Stimulated activated CD8-positive, alpha-beta memory T cell treated with anti-CD3 and anti-CD28 coated beads, Interleukin-2, amount 100 ng/mL, for 48 hours (primary cell): Measurements from ENCODE around the gene ZFAND4.
"Not testable (repeated sequence)": the region's sequence is repeated elsewhere in the genome, so short reads cannot be mapped to it uniquely, and the experiment has no call there.

Experiments
- DNase-seq, 2 donors: peaks; one replicate each; pipeline ENCODE4 v3.0.0-alpha.2; 2020; ENCODE audit warnings: low read depth in 2 of 2

Gene ZFAND4

DNA sequence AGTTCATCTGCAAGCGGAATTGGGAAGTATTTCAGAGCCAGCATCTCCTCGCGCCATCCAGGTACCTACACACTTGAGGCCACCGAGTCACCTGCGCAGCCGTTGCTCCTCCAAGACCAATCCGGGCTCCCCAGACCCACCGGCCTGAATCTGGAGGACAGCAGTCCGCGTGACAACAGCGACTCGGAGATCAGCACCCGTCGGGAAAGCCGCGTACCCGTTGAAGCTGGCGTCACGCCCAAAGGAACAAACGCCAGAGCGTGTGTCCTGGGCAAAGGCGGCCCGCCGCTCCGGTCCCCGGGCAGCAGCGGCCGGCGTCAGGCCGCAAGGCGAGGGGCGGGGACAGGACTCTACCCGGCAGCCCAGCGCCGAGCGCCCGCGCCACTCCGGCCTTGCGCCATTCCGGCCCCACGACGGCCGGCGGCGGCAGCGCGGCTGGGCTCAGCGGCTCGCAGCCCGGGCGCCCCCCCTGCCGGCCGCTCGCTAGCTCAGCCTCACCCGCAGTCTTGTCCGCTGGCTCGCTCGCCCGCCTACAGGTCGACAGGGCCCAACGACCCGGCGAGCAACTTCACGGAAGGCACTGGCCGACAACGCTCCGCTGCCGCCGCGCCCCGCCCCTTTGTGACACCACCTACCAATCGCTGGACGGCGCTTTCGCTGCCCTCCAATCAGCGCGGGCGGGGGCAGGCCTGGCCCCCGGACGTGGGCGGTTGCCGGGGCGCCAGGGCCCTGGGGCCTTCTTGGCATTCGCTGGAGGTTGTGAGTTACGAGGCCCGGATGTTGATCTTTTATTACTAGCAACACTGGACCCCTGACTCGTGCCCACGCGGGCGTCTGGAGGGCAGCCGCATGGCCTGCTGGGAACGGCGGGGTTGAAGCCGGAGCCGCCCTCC is at the start of gene ZFAND4:
TSS of gene ZFAND4 (minus strand) at position 592 of the 893 bp plus-strand sequence. CDS start 9,047 bp downstream, outside the sequence.
- peak; percentile 93 to 95 for DNase-seq

DNA sequence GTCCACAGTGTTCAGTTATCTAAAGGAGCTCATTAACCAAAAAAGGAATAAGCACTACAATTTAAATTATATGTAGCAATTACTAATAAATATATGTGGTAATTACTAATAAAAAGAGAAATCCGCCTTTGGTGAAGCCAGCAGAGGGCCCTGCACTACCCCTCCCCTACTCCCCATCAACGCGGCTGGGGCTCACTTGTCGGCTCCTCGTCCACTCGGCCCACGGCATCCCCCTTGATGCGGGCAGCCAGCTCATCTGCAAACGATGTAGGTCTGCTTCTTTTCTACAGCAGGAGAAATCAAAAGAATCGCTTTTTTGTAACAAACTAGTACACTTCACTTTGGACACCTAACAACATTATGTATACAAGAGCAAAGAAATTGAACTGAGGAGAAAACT is 48.9 kb upstream of the ZFAND4 start:
- not testable (repeated sequence) for DNase-seq

DNA sequence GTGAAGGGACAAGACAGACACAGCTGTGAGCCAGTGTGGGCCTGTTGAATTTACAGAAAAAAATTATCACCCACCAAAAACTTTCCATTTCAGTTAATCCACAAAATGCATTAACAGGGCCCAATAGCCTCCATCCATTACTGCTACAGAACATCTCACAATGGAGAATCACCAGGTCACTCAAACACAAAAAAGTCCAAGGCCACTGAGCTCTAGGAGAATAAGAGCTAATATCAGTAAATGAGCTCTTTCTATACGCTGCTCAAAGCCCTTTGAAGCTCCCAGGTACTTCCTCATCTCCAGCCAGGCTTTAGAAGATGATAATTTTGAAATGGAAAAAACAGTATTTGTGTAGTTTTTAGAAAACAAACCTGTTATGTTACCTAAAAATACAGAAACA is 45.1 kb upstream of the ZFAND4 start:
- DNase-seq, result not testable (repeated sequence)

DNA sequence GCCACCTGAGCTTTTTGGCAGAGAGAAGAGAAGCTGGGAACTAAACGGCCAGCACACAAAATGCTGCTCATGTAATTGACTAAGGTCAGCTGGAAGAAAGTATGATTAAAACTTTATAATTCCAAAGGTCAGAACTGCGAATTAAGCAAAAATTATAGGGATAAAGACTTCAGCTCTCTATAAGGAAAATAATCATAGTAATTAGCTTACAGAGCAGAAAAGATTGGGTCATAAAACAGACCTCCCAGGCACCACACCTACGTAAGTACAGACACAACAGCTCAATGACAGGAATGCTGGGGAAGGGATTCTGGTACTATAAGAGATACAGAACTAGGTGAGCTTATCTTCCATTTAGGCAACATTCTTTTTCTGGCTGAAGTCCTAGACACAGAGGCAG is 44.5 kb upstream of the ZFAND4 start:
- DNase-seq, result not testable (repeated sequence)

DNA sequence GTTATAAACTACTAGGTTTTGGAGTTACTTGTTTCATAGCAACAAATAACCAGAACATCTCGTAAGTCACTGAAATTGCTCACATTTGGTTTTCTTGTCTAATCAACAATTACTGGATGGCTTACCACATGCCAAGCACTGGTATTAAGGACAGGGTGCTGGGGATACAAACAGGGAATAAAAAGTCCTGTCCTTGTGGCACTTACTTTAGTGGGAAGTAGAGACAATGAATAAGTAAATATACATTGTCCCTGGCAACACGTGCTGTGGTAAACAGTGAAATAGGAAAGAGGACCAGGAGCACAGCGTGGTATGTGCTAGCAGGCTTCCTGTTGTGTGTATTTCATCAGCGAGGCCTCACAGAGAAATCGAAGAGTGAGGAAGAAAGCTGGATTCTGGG is 38.7 kb upstream of the ZFAND4 start:
- not testable (repeated sequence) for DNase-seq

DNA sequence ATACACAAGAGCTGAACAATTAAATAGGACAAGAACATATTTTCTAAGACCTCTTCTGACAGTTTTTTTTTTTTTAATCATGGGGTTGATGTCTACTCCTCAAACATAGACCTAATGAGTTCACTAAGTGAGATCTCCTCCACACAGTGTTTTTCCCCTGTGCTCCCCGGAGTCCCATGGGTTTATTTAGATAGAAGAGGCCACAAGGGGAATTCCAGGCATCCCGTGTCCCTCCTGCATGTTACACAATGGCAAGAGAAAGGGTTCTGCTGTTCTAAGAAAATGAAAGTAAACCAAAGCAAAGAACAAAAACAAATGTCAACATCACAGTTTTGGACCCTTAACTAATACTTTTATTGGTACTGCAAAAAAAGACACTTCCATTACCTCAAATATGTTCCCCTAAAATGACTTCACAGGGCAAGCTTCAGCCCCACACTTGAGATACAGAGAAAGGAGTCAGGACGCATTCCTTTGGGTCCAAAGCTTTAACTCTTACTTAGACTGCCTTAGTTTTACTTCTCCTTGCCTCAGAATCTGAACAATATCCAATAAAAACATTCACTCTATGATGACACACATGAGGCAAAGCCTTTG is 37.7 kb upstream of the ZFAND4 start:
- DNase-seq, result not testable (repeated sequence)

DNA sequence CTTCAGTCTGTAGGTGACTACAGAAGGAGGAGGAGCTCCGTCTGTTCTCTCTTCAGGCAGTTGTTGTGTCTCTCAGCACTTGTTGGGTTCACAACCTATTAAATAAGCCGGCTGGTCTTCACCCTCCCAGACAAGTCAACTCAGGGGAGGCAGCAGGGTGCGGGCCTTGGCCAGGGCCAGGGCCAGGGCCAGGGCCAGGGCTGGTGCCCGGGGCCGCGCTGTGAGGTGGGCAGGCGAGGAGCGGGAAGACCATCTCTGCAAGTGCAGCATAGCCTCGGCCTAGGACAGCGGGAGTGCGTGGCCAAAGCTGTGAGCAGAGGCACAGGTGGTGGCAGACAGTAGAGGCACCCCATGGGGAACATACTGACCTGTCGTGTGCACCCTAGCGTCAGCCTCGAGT is 5.9 kb upstream of the ZFAND4 start:
- not testable (repeated sequence) for DNase-seq

DNA sequence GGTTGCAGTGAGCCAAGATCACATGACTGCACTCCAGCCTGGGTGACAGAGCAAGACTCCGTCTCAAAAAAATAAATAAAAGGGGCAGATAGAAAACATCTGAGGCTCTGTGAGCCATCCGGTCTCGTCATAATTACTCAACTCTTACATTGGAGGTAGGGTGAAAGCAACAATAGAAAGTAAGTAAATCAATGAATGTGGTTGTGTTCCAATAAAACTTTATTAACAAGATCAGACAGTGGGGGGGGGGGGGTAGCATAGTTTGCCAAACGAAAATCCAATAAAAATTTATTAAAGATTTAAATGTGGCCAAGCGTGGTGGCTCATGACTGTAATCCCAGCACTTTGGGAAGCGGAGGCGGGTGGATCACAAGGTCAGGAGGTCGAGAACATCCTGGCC is 2.8 kb upstream of the ZFAND4 start:
- DNase-seq, result no peak

DNA sequence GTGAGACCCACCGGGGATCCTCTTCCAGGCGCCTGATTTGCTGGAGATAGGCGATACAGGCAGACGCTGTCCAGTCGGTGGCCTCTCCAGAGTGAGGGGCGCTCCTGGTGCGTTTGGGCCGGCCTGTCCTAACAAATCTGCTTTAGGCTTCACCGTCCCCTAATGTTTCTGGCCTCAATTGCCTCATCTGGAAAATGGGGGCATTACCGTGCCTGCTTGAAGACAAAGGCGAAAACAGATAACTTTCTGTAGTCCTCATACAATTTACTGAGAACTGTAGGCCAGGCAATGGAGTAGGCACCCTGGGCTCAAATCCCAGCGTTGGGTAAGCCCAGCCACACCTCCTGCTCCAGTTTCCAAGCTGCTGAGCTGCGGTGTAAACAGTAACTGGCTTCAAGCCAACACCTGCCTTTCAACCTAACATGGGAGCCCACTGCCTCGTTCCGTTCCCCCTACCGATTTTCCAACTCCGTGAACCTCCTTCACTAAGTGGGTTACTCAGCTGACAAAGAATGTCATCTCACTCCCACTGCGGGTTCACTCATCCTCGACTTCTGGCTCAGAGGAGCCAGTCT is 589 bp upstream of the ZFAND4 start:
- no peak for DNase-seq

DNA sequence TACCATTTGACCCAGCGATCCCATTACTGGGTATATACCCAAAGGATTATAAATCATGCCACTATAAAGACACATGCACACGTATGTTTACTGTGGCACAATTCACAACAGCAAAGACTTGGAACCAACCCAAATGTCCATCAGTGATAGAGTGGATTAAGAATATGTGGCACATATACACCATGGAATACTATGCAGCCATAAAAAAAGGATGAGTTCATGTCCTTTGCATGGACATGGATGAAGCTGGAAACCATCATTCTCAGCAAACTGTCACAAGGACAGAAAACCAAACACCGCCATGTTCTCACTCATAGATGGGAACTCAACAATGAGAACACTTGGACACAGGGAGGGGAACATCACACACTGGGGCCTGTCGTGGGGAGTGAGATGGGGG is 1.3 kb downstream of the ZFAND4 start:
- DNase-seq, result not testable (repeated sequence)

DNA sequence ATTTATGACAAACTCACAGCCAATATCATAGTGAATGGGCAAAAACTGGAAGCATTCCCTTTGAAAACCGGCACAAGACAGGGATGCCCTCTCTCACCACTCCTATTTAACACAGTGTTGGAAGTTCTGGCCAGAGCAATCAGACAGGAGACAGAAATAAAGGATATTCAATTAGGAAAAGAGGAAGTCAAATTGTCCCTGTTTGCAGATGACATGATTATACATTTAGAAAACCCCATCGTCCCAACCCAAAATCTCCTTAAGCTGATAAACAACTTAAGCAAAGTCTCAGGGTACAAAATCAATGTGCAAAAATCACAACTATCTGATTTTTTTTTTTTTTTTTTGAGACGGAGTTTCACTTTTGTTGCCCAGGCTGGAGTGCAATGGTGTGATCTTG is 2.7 kb downstream of the ZFAND4 start:
- not testable (repeated sequence) for DNase-seq

DNA sequence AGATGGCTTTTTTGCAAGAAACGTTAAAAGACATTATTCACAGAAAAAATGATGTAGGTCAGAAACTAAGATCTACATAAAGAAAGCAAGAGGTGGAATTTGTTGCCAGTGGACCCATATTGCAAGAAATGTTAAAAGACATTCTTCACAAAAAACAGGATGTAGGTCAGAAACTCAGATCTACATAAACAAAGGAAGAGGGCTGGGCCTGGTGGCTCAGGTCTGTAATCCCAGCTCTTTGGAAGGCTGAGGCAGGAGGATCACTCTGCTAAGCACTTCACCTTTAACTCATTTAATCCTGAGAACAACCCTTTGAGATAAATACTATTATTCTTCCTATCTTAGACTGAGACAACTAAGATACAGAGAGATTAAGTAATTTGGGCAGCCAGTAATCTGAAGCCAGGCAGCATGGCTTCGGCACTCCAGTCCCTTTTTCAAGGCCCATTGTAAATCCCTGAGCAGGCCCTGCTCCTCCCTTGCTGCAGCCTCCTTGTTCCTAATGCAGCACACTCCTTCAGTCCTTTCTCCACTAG is 11.6 kb downstream of the ZFAND4 start:
- DNase-seq, result no peak

DNA sequence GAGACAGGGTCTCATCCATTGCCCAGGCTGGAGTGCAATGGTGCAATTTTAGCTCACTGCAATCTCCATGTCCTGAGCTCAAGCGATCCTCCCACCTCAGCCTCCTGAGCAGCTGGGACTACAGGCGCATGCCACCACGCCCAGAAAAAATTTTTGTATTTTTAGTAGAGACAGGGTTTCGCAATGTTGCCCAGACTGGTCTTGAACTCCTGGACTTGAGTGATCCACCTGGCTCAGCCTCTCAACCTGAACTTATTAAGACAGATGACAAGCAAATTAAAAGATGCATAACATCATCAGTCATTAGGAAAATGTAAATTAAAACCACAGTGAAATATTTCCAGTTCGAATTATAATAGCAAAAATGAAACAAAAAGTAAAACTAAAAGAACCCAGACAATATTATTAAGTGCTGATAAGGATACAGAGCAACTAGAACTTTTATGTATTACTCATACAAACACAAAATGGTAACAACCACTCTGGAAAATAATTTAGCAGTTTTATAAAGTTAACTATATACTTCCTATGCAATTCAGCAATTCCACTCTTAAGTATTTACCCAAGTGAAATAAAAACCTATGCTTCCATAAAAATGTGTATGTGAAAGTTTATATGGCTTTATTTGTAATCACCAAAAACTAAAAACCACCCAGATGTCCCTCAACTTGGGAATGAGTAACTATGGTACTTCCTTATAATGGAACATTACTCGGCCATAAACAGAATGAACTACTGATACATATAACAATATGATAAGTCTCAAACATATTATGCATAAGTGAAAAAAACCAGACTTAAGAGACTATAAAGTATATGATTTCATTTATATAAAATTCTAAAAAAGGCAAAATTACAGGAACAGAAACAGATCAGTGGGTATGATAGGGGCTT is 15.3 kb downstream of the ZFAND4 start:
- no peak for DNase-seq

DNA sequence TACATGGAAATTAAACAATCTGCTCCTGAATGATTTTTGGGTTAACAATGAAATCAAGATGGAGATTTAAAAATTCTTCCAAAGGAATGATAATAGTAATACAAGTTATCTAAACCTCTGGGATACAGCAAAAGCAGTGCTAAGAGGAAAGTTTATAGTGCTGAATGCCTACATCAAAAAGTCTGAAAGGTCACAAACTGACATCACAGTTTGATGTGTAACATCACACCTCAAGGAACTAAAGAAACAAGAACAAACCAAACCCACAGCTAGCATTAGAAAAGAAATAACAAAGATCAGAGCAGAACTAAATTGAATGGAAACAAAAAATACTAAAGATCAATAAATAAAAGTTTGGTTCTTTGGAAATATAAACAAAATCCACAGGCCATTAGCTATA is 17.4 kb downstream of the ZFAND4 start:
- DNase-seq, result no peak

DNA sequence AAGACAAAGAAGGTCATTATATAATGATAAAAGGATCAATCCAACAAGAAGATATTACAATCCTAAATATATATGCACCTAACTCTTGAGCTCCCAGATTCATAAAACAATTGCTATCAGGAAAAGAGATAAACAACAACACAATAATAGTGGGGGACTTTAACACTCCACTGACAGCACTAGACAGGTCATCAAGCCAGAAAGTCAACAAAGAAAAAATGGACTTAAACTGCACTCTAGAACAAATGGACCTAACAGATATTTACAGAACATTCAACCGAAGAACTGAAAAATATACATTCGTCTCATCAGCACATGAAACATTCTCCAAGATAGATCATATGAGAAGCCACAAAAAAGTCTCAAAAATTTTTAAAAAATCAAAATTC is 17.8 kb downstream of the ZFAND4 start:
- not testable (repeated sequence) for DNase-seq

DNA sequence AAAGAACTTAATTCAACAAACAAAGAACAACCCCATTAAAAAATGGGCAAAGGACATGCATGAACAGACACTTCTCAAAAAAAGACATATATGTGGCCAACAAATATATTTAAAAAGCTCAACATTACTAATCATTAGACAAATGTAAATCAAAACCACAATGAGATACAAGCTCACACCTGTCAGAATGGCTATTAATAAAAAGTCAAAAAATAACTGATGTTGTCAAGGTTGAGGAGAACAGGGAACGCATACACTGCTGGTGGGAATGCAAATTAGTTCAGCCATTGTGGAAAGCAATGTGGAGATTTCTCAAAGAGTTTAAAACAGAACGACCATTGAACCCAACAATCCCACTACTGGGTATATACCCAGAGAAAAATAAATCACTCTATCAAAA is 19.1 kb downstream of the ZFAND4 start:
- no peak for DNase-seq

DNA sequence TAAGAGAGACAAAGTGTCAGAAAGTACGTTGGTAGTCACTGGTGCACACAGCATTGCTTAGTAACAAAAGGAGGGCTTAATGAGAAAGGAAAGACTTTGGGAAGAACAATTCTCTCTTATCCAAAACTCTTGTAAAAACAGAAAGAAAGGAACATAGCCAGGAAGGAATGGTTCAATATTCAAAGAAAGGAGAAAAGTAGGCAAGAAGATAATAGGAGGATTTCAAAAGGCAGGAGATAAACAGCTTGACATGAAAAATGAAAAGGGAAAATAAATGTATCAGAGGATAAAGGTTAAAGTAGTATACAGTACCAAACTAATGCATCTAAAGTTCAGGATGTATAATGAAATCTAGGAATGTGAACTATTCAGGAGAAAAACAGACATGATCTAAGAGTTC is 20.1 kb downstream of the ZFAND4 start:
- DNase-seq, result no peak

DNA sequence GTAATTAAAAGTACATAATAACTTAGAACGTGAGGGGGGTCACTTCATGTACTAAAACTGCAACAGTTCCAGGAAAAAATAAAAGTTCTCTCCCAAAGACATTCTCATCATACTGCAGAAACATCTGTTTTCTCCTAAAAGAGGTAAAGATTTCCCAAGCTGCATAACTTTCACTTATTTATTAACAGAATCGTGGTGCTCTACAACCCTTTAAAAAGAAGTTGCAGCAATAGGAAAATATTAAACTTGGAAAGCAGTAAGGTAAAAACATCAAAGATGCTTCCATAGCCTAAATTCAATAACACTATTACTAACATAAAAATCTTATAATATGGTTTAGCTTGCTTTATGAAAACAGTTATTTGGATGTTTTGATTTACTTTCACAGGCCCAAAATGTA is 23.3 kb downstream of the ZFAND4 start:
- DNase-seq, result no peak

DNA sequence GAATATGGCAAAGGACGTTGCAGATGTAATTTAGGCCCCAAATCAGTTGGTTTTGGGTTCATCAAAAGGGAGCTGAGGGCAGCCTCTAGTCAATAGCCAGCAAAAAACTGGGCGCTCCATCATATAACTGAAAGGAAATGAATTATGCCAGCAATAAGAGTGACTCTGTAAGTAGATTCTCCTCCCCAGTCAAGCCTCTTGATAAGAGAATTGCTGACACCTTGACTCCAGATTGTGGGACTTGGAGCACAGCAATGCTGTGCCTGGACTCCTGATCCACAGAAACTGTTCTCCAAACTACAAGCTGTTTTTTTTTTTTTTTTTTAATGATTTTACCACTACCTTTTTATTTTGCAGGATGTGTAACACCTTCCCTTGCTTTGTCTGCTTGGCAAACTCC is 25.5 kb downstream of the ZFAND4 start:
- DNase-seq, result no peak

DNA sequence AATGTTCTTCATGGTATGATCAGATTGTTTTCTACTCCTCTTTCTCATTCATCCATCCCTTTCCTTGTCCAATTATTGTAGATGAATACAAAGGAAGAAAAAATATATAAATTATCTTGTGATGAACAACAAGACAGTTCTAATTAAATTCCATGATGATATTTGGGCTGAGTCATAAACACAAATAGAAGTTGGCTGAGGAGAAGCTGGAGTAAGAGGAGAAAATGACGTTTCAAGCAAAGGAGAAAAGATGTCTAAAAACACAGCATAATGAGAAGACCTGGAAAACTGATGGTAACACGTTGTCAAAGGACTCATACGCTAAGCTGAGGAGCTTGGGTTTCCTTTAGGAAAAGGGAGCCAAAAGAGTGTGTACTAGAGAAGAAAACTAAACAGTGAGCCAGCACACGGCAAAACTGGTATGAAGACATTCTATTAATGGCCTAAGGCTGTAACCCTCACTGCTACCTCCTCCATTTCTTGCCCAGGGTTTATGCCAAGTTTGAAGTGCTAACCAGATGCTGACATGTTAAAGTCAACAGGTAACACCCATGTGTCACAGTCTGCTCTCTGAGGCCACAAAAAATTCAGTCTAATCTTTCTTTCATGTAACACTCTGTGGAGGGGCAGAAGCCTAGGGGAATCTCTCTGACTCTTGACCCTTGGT is 26.1 kb downstream of the ZFAND4 start:
- DNase-seq, result no peak

DNA sequence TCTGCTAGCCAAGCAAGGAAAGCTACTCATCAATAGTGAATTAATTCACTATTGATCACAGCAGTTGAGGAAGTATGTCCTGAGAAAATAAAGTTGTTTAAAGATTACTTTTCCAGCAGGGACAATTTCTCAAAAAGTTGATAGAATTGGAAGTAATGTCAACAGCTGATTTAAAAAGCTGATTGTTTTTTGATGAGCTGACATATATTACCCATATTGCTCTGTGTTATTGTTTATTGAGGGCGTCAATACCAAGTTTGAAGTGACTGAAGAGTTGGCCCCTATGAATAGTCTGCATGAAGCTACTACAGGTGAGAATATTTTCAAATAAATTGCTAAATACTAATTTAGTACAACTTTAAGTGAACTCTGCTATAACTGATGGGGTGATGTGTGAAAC is 28.0 kb downstream of the ZFAND4 start:
- no peak for DNase-seq
